Neuron (in vitro differentiated cells): ENCODE results near the gene C2CD4B.
A peak's percentile ranks its signal among the peaks of the same experiment; 100 is the strongest.

Experiments used
- H2AFZ ChIP-seq: one replicate; pipeline ENCODE4 v1.6.1; 2013; ENCODE audit warnings: low read depth, mild to moderate bottlenecking, inconsistent platforms, low read length, moderate library complexity
- H3K27me3 ChIP-seq: one replicate; pipeline ENCODE4 v1.6.1; 2013; ENCODE audit warnings: low read length; ENCODE audit not compliant: insufficient read depth
- H3K36me3 ChIP-seq: one replicate; pipeline ENCODE4 v1.6.1; 2013; ENCODE audit warnings: low read length; ENCODE audit not compliant: insufficient read depth
- H3K4me1 ChIP-seq: one replicate; pipeline ENCODE4 v1.6.1; 2013; ENCODE audit warnings: low read length; ENCODE audit not compliant: insufficient read depth
- H3K4me3 ChIP-seq: 2 replicates; pipeline ENCODE4 v1.5.1; 2013; ENCODE audit warnings: mild to moderate bottlenecking, low read length, moderate library complexity
- H3K9me3 ChIP-seq: one replicate; pipeline ENCODE4 v1.6.1; 2013; ENCODE audit warnings: low read length

Gene C2CD4B

GRCh38 chr15:62183130-62183529, 18.0 kb upstream of the C2CD4B start:
- Histone ChIP-seq H3K27me3 (no peaks in the 10 kb centered on the region), H3K4me1 (no peaks in the 10 kb centered on the region), H3K4me3 (no peak overlapping the region), H3K36me3 (no peaks in the 10 kb centered on the region), H3K9me3 (no peaks in the 10 kb centered on the region), H2AFZ (no peak overlapping the region)

GRCh38 chr15:62173215-62173614, 8.1 kb upstream of the C2CD4B start:
- Histone ChIP-seq H3K4me3 (no peak overlapping the region), H3K4me1 (no peaks in the 10 kb centered on the region), H3K9me3 (no peaks in the 10 kb centered on the region), H2AFZ (no peak overlapping the region), H3K36me3 (no peaks in the 10 kb centered on the region), H3K27me3 (peaks cover 10% of the 10 kb centered on the region)

DNA sequence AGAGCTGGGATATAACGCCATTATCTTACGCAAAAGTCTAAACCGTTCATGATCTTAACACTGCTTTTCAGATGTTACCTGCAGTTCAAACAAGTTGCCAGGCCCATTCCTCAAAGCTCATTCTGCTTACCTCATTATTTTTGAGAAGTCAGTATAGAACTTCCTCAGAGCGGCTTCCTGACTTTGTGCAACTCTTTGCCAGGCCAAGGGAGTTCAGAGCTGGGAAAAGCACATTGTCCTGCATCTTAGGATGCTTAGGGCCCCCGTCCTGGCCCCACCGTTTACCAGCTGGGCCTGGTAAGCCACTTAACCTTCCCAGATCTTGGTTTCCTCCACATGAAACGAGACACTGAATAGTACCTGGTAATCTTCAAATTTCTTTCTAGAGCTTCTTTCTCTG, 6.8 kb upstream of the C2CD4B start:
- no peak overlapping the region for H3K4me3 ChIP-seq
- H3K36me3 ChIP-seq, result no peaks in the 10 kb centered on the region
- H3K4me1 ChIP-seq, result no peaks in the 10 kb centered on the region
- H2AFZ ChIP-seq, result no peak overlapping the region
- H3K9me3 ChIP-seq, result no peaks in the 10 kb centered on the region
- peaks cover 21% of the 10 kb centered on the region for H3K27me3 ChIP-seq

DNA sequence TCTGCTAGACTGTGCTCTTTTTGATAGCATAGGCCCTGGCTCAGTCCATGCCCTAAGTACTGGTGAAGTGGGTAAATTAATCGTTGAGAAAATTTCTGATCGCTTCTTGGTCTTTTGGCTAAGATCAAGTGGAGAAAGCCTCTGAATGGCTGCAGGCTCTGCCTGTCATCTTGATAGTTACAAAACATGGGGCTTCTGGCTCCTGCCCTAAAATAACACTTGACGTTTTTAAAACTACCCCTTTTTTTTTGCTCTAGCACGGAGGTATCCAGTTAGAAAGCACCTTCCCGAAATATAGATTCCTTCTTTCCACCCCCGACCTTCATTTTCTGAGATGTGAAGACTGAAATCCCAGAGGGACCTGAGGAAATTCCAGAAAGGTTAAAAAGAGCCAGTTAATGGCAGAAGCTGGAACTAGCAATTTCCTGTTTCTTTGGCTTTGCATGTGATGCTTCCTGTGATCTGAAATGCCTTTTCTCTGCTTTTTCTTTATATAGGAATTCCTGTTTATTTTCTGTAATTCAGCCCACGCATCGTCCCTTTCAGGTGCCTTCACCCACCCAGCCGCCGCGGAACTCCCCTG, 799 bp upstream of the C2CD4B start:
- Histone ChIP-seq H3K4me3 (no peak overlapping the region), H3K4me1 (no peaks in the 10 kb centered on the region), H3K9me3 (no peaks in the 10 kb centered on the region), H2AFZ (no peak overlapping the region), H3K27me3 (peaks cover 62% of the 10 kb centered on the region), H3K36me3 (no peaks in the 10 kb centered on the region)

DNA sequence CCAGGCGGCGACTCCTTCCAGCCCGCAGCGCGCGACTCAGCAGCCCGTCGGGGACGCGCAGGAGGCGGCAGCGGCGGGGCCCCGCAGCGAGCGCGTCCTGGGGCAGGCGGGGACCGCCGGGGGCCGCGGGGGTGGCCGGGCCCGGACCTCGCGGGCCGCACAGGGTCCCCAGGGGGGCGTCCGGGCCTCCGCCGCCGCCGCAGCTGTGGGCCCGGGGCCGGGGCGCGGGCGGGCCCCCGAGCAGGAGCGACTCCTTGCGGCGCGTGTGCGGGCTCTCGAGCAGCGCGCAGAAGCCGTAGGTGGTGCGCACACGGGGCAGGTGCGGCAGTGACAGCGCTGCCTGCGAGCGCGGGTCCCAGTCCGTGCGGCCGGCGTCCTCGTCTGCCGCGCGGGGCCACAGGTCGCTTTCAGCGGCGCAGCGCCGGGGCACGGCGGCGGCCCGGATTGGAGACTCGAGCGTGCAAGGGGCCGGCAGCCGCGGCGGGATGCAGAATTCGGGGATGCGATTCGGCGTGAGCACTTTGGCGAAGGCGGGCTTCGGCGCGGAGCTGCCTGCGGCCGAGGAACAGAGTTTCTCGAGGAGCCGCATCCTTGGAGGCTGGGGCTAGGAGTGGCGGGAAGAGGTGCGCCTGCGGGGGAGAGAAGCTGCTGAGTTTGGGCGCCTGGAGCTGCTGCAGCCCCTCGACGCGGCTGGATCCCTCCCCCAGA, 535 bp downstream of the C2CD4B start:
- Histone ChIP-seq H3K4me3 (no peak overlapping the region), H3K27me3 (peaks cover 66% of the 10 kb centered on the region)

DNA sequence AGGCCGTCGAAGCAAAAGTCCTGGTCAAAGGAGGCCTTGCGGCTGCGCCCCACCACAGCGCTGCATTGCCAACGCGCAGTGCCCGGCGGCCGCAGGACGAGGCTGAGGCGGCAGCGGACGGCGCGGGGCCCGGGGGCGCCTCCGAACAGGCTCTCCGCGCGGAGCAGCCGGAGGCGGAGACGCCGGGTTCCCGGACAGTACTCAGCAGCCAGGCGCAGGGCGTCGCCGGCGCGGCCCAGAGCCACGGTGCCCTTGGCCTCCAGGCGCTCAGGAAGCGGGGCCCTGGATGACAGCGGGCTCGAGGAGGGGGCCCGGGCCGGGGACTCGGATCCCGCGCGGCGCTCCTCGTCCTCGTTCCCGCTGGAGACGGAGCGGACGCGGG, 1.1 kb downstream of the C2CD4B start:
- no peak overlapping the region for H3K4me3 ChIP-seq

More for the DNA sequence above, 535 bp downstream of the C2CD4B start:
- Histone ChIP-seq H3K9me3 (no peaks in the 10 kb centered on the region), H2AFZ (peak overlapping the region; percentile 77), H3K36me3 (no peaks in the 10 kb centered on the region), H3K4me1 (no peaks in the 10 kb centered on the region)

DNA sequence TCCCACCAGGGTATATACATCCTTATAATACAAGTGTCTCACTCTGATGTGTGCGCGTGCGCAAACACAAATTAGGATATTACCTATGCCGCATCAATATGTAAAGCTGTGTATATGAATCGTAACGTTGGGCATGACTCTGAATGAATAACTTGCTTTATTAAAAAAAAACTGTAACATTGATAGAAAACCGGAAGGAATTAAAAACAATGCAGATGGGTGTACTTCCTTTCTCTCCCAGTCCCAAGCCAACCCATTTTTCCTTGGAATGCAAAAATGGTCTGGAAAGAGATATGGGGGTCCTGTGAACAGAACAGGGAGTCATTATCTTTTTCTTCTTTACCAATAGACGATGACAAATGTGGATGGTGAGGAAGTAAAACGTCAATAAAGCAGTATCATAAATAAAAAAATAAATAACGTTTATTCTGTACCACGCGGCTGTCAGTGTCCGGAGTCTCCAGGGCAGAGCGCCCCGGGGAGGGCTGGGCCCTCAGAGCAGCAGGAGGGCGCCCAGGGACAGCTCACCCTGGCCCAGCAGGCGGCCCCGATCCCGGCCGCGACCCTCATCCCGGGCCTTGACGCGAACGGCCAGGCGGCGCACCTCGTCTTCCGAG, 1.6 kb downstream of the C2CD4B start:
- Histone ChIP-seq H3K4me3 (no peak overlapping the region), H3K9me3 (no peaks in the 10 kb centered on the region)

More for the DNA sequence above, 1.1 kb downstream of the C2CD4B start:
- H3K9me3 ChIP-seq, result no peaks in the 10 kb centered on the region
- H2AFZ ChIP-seq, result peak overlapping the region; percentile 77
- no peaks in the 10 kb centered on the region for H3K4me1 ChIP-seq
- H3K27me3 ChIP-seq, result peaks cover 66% of the 10 kb centered on the region
- H3K36me3 ChIP-seq, result no peaks in the 10 kb centered on the region

GRCh38 chr15:62153228-62153627, 11.9 kb downstream of the C2CD4B start:
- H3K27me3 ChIP-seq, result peaks cover 8% of the 10 kb centered on the region
- H3K36me3 ChIP-seq, result no peaks in the 10 kb centered on the region
- no peak overlapping the region for H3K4me3 ChIP-seq
- no peaks in the 10 kb centered on the region for H3K9me3 ChIP-seq
- H3K4me1 ChIP-seq, result no peaks in the 10 kb centered on the region
- H2AFZ ChIP-seq, result no peak overlapping the region

More for the DNA sequence above, 1.6 kb downstream of the C2CD4B start:
- H3K36me3 ChIP-seq, result no peaks in the 10 kb centered on the region
- H3K4me1 ChIP-seq, result no peaks in the 10 kb centered on the region
- peaks cover 66% of the 10 kb centered on the region for H3K27me3 ChIP-seq
- H2AFZ ChIP-seq, result peak overlapping the region; percentile 77

DNA sequence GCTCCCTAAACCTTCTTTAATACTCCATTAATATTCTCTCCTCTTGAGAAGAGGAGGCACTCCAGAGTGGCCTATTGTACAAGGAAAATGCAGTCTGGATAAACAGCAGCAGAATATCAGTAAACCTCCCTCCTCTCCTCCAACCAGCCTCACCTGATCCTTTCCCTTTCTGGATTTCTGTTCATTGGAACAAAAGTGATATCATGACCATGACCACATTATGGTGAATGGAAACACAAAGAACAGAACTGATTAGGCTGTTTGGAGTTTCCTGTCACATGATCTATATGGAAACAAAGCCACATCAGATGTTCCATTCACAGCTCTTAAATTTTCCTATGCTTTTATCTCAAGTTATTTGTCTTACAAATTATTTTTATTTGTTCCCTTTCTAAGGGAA, 14.6 kb downstream of the C2CD4B start:
- Histone ChIP-seq H3K9me3 (no peaks in the 10 kb centered on the region), H3K4me3 (no peak overlapping the region), H3K27me3 (peaks cover 2% of the 10 kb centered on the region), H3K4me1 (no peaks in the 10 kb centered on the region), H2AFZ (no peak overlapping the region), H3K36me3 (no peaks in the 10 kb centered on the region)

GRCh38 chr15:62149729-62150128, 15.4 kb downstream of the C2CD4B start:
- H3K9me3 ChIP-seq, result no peaks in the 10 kb centered on the region
- H3K4me1 ChIP-seq, result no peaks in the 10 kb centered on the region
- H3K4me3 ChIP-seq, result no peak overlapping the region
- no peaks in the 10 kb centered on the region for H3K36me3 ChIP-seq
- H3K27me3 ChIP-seq, result peaks cover 2% of the 10 kb centered on the region
- no peak overlapping the region for H2AFZ ChIP-seq

GRCh38 chr15:62147551-62147950, 17.5 kb downstream of the C2CD4B start:
- no peaks in the 10 kb centered on the region for H3K9me3 ChIP-seq
- no peak overlapping the region for H2AFZ ChIP-seq
- no peaks in the 10 kb centered on the region for H3K4me1 ChIP-seq
- no peak overlapping the region for H3K4me3 ChIP-seq
- H3K36me3 ChIP-seq, result no peaks in the 10 kb centered on the region
- H3K27me3 ChIP-seq, result no peaks in the 10 kb centered on the region

- H3K4me1 ChIP-seq, result no peaks in the 10 kb centered on the region
- H3K4me3 ChIP-seq, result no peak overlapping the region
- no peaks in the 10 kb centered on the region for H3K9me3 ChIP-seq
- H2AFZ ChIP-seq, result no peak overlapping the region
- no peaks in the 10 kb centered on the region for H3K36me3 ChIP-seq
- H3K27me3 ChIP-seq, result no peaks in the 10 kb centered on the region
Observed at GRCh38 chr15:62147149-62147548, 17.9 kb downstream of the C2CD4B start.

GRCh38 chr15:62145015-62145735, 19.9 kb downstream of the C2CD4B start:
- Histone ChIP-seq H3K4me1 (no peaks in the 10 kb centered on the region), H3K36me3 (no peaks in the 10 kb centered on the region), H2AFZ (no peak overlapping the region), H3K27me3 (no peaks in the 10 kb centered on the region), H3K9me3 (no peaks in the 10 kb centered on the region), H3K4me3 (no peak overlapping the region)
